K562 (cell line): ENCODE results near the gene SLC25A45. TPM values are rescaled to one million over a fixed set of nuclear protein-coding genes. Genes with fewer than 3 reads are reported as not detected.
A peak's percentile ranks its signal among the peaks of the same experiment; 100 is the strongest.

ENCODE experiments used
- ATF3 ChIP-seq, 2 experiments: fragments of 450-650 bp in 1 of 2; sonication (generic) in 1 of 2; formaldehyde crosslinking in 1 of 2; IDR thresholded peaks in 1 of 2; conservative IDR thresholded peaks in 1 of 2; 2 replicates each; pipeline versions ENCODE4 v1.6.1 to v1.8.1; 2016 to 2023; ENCODE audit warnings: mild to moderate bottlenecking in 2 of 2, moderate library complexity in 2 of 2, inconsistent platforms in 1 of 2, missing genetic modification reagents in 1 of 2
- DACH1 ChIP-seq: fragments of 450-650 bp; IDR thresholded peaks from 2 replicates; pipeline ENCODE4 v1.6.1; 2018; ENCODE audit not compliant: partially characterized antibody
- E2F8 ChIP-seq: fragments of 450-650 bp; IDR thresholded peaks from 2 replicates; pipeline ENCODE4 v1.7.1; 2018; ENCODE audit warnings: mild to moderate bottlenecking, low read depth; ENCODE audit not compliant: partially characterized antibody
- ERF ChIP-seq: fragments of 450-650 bp; formaldehyde crosslinking; IDR thresholded peaks from 2 replicates; pipeline ENCODE4 v1.4.0; 2020; ENCODE audit warnings: mild to moderate bottlenecking, mixed read lengths
- GTF2A2 ChIP-seq: IDR thresholded peaks from 2 replicates; pipeline ENCODE4 v1.6.1; 2016; ENCODE audit warnings: mild to moderate bottlenecking, missing genetic modification characterization, missing compliant biosample characterization
- GTF2E2 ChIP-seq: fragments of 200-800 bp; sonication (Bioruptor generic); IDR thresholded peaks from 2 replicates; pipeline ENCODE4 v1.6.1; 2016; ENCODE audit warnings: missing genetic modification characterization, missing compliant biosample characterization
- HBP1 ChIP-seq: fragments of 450-650 bp; formaldehyde crosslinking; IDR thresholded peaks from 2 replicates; pipeline ENCODE4 v1.4.0; 2022; ENCODE audit warnings: missing genetic modification characterization
- MCM3 ChIP-seq: fragments of 450-650 bp; IDR thresholded peaks from 2 replicates; pipeline ENCODE4 v1.6.1; 2016
- MYBL2 ChIP-seq, 2 experiments: fragments of 450-650 bp in 1 of 2; sonication (generic) in 1 of 2; formaldehyde crosslinking in 1 of 2; IDR thresholded peaks; 2 replicates each; pipeline versions ENCODE4 v1.6.1 to v1.8.1; 2017 to 2022; ENCODE audit warnings: borderline replicate concordance in 1 of 2, inconsistent platforms in 1 of 2, low read depth in 1 of 2, mild to moderate bottlenecking in 1 of 2, missing genetic modification reagents in 1 of 2, moderate library complexity in 1 of 2
- NFATC3 ChIP-seq: fragments of 450-650 bp; IDR thresholded peaks from 2 replicates; pipeline ENCODE4 v1.6.1; 2017; ENCODE audit warnings: mild to moderate bottlenecking
- OTX1 ChIP-seq: fragments of 450-650 bp; formaldehyde crosslinking; IDR thresholded peaks from 2 replicates; pipeline ENCODE4 v1.4.0; 2022; ENCODE audit warnings: mild to moderate bottlenecking
- PHF21A ChIP-seq: fragments of 450-650 bp; IDR thresholded peaks from 2 replicates; pipeline ENCODE4 v1.6.1; 2017; ENCODE audit warnings: low read depth, borderline replicate concordance
- PKNOX1 ChIP-seq: fragments of 450-650 bp; IDR thresholded peaks from 2 replicates; pipeline ENCODE4 v1.6.1; 2016
- RBM39 ChIP-seq: fragments of 200-400 bp; formaldehyde crosslinking; optimal IDR thresholded peaks from 2 replicates; pipeline ENCODE3; 2018; ENCODE audit warnings: low read depth, low read length
- TCF7L2 ChIP-seq: fragments of 150-350 bp; IDR thresholded peaks from 2 replicates; pipeline ENCODE4 v1.6.1; 2016; ENCODE audit warnings: low read depth, mild to moderate bottlenecking, low read length, moderate library complexity
- WHSC1 ChIP-seq: IDR thresholded peaks from one replicate; pipeline ENCODE4 v1.6.1; 2012; ENCODE audit warnings: low read length, control low read depth, inconsistent platforms
- ZFP91 ChIP-seq: sonication (generic); formaldehyde crosslinking; IDR thresholded peaks from 2 replicates; pipeline ENCODE4 v1.8.0; 2022; ENCODE audit warnings: mild to moderate bottlenecking, missing genetic modification reagents
- polyA plus RNA-seq, 8 experiments: library from polyadenylated mRNA; depleted of rRNA in 4 of 8; stranded (reverse) in 5 of 8; unstranded in 3 of 8; fragments of >200 nt; fragmentation: Nextera tagmentation in 2 of 8; fragmentation: Illumina TruSeq in 1 of 8; extraction: Ambion mirVana in 2 of 8; extraction: Trizol in 1 of 8; gene quantifications; 2 replicates each; pipeline versions ENCODE4 v1.2.1 to v1.2.3, GENCODE V29; 2011 to 2014; ENCODE audit warnings: inconsistent platforms in 1 of 8, missing spikeins in 1 of 8
- total RNA-seq, 7 experiments: library from RNA; depleted of rRNA in 6 of 7; stranded (reverse); fragments of >200 nt in 6 of 7; fragmentation: Illumina TruSeq in 2 of 7; extraction: Trizol in 2 of 7; gene quantifications; 2 replicates each; pipeline versions ENCODE4 v1.2.1 to v1.2.3, GENCODE V29; 2011 to 2021; ENCODE audit warnings: low replicate concordance in 1 of 7

SLC25A45 gene
- total and polyA plus RNA-seq, 9 of the 15 experiments (the other 6 are each of a cell fraction or from before 2014, with no cell fraction given), result 0.15 to 2.3 (median 0.68) TPM

GRCh38 chr11:65425105-65425970, 42.9 kb upstream of the SLC25A45 start (continued):
- TF ChIP-seq DACH1 (peak; percentile 5), ERF (CRISPR knock-in tag) (peak; percentile 56; the same call in 1 of the 2 replicates), ATF3 (IDR thresholded peaks at IDR 0.05) (no peak), ATF3 (CRISPR knock-in tag; conservative IDR thresholded peaks at IDR 0.05) (peak; percentile 34; the same call in 1 of the 2 replicates), ZFP91 (CRISPR knock-in tag) (no peak), PKNOX1 (no peak), NFATC3 (no peak), GTF2E2 (tag) (peak; percentile 74; the same call in 1 of the 2 replicates), TCF7L2 (no peak), E2F8 (no peak), PHF21A (no peak), MCM3 (no peak), RBM39 (peak; percentile 95), WHSC1 (no peak), GTF2A2 (tag) (no peak), OTX1 (CRISPR knock-in tag) (peak; percentile 5; the same call in 1 of the 2 replicates), HBP1 (peak; percentile 81; the same call in 1 of the 2 replicates), MYBL2 (IDR thresholded peaks at IDR 0.05; ENCODE audit: low read depth) (no peak), MYBL2 (CRISPR knock-in tag; IDR thresholded peaks at IDR 0.05; ENCODE audit: borderline replicate concordance) (no peak)
